PC-9 (cell line): ENCODE data around the gene NEK7. TPM values are rescaled to one million over a fixed set of nuclear protein-coding genes. Genes with fewer than 3 reads are reported as not detected.

ENCODE experiments used
- BruUV-seq: library from RNA; stranded (reverse); fragments of 400-500 nt; replicated peaks from 2 replicates; lab custom pipeline; 2021; lab: Mats Ljungman, UMichigan
- CTCF ChIA-PET: fragments of 300-600 bp; sonication (Branson Sonifier 250); formaldehyde crosslinking; loops from one replicate; lab custom pipeline; 2022; ENCODE audit warnings: antibody characterized with exemption; lab: Charles Lee
- POLR2A ChIA-PET: fragments of 300-600 bp; sonication (Branson Sonifier 250); formaldehyde crosslinking; loops from one replicate; lab custom pipeline; 2022; ENCODE audit warnings: antibody characterized with exemption; ENCODE audit not compliant: unreplicated experiment; lab: Charles Lee
- DNase-seq, 2 experiments: peaks; one replicate each; pipeline versions ENCODE4 v3.0.0 to v3.0.0-alpha.2; 2015 to 2022; ENCODE audit warnings: mixed read lengths in 1 of 2
- H2AFZ ChIP-seq: fragments of 200-600 bp; sonication (generic); 2 replicates; pipeline ENCODE4 v1.8.1; 2017; ENCODE audit warnings: antibody characterized with exemption
- H3F3A ChIP-seq: fragments of 200-600 bp; sonication (generic); 2 replicates; pipeline ENCODE4 v1.8.1; 2017; ENCODE audit warnings: antibody characterized with exemption, mild to moderate bottlenecking, low read depth; ENCODE audit not compliant: insufficient read depth
- H3K27ac ChIP-seq: fragments of 200-600 bp; sonication (generic); 2 replicates; pipeline ENCODE4 v1.6.1; 2016; ENCODE audit warnings: mixed run types
- H3K27me3 ChIP-seq: fragments of 200-600 bp; sonication (generic); 2 replicates; pipeline ENCODE4 v1.6.1; 2016; ENCODE audit warnings: low read depth, mixed run types; ENCODE audit not compliant: insufficient read depth
- H3K36me3 ChIP-seq: fragments of 200-600 bp; sonication (generic); 2 replicates; pipeline ENCODE4 v1.6.1; 2016; ENCODE audit warnings: low read depth, mixed run types
- H3K4me1 ChIP-seq: fragments of 200-600 bp; sonication (generic); replicated peaks from 2 replicates; pipeline ENCODE4 v1.6.1; 2016; ENCODE audit warnings: mixed run types; ENCODE audit not compliant: insufficient read depth
- H3K4me2 ChIP-seq: fragments of 200-600 bp; sonication (generic); 2 replicates; pipeline ENCODE4 v1.6.1; 2017; ENCODE audit warnings: mixed run types
- H3K4me3 ChIP-seq: fragments of 200-600 bp; sonication (generic); 2 replicates; pipeline ENCODE4 v1.6.1; 2016; ENCODE audit warnings: mixed run types
- H3K79me2 ChIP-seq: fragments of 200-600 bp; sonication (generic); 2 replicates; pipeline ENCODE4 v1.6.1; 2017; ENCODE audit warnings: low read depth, mixed run types
- H3K9me2 ChIP-seq: fragments of 200-600 bp; sonication (generic); 2 replicates; pipeline ENCODE4 v1.8.1; 2017; ENCODE audit warnings: mild to moderate bottlenecking; ENCODE audit not compliant: insufficient read depth
- H3K9me3 ChIP-seq: fragments of 200-600 bp; sonication (generic); 2 replicates; pipeline ENCODE4 v1.8.1; 2016; ENCODE audit warnings: low read depth; ENCODE audit not compliant: insufficient read depth
- H4K20me1 ChIP-seq: fragments of 200-600 bp; sonication (generic); 2 replicates; pipeline ENCODE4 v1.8.1; 2017; ENCODE audit not compliant: insufficient read depth
- CTCF ChIP-seq: fragments of 200-600 bp; sonication (generic); conservative IDR thresholded peaks from 2 replicates; pipeline ENCODE4 v1.6.1; 2017; ENCODE audit warnings: mixed run types, antibody characterized with exemption, mild to moderate bottlenecking, moderate library complexity
- EZH2 ChIP-seq: fragments of 200-600 bp; sonication (generic); IDR thresholded peaks from 2 replicates; pipeline ENCODE4 v1.8.0; 2017; ENCODE audit warnings: antibody characterized with exemption, low read depth
- intact Hi-C: fragments of 100-400 bp; cut with micrococcal nuclease; formaldehyde crosslinking; loops from one replicate; pipeline ENCODE4 v1.10.0; 2022; ENCODE audit not compliant: unreplicated experiment
- total RNA-seq: library from RNA; stranded (reverse); gene quantifications from 2 replicates; pipeline ENCODE4 v1.2.3, GENCODE V29; 2021

NEK7 gene
- total RNA-seq, 1 experiment from 2014 or later, result 67.4 TPM

GRCh38 chr1:198179556-198179981 lies 22.8 kb downstream of the NEK7 start:
- H3K36me3 ChIP-seq, result no peaks in the 10 kb centered on the region
- ChIA-PET POLR2A (no interaction called here), CTCF (no interaction called here)
- H3K27ac ChIP-seq, result no peak overlapping the region
- H3K9me3 ChIP-seq, result no peaks in the 10 kb centered on the region
- no peak overlapping the region for H3K4me2 ChIP-seq
- intact Hi-C loops, result no loop called here
- no peak for DNase-seq
- TF ChIP-seq EZH2 (no peak), CTCF (no peak)
- no peaks in the 10 kb centered on the region for H3K27me3 ChIP-seq
- H2AFZ ChIP-seq, result no peak overlapping the region
- BruUV-seq, result no TSS peak
- no peaks in the 10 kb centered on the region for H3K4me1 ChIP-seq
- 0 out of 2 replicates have a peak, but pooled peaks cover 3% of the 10 kb centered on the region for H3F3A ChIP-seq
- no peak overlapping the region for H3K4me3 ChIP-seq
- no peaks in the 10 kb centered on the region for H3K9me2 ChIP-seq
- H3K79me2 ChIP-seq, result peaks cover 93% of the 10 kb centered on the region
- H4K20me1 ChIP-seq, result peaks cover 5% of the 10 kb centered on the region; the same call in 1 of the 2 replicates

- no peaks in the 10 kb centered on the region for H3K27me3 ChIP-seq
- no peaks in the 10 kb centered on the region for H3K9me2 ChIP-seq
- H2AFZ ChIP-seq, result no peak overlapping the region
- 0 out of 2 replicates have a peak, but pooled peaks cover 6% of the 10 kb centered on the region for H3K4me1 ChIP-seq
- DNase-seq, result no peak
- H3K27ac ChIP-seq, result no peak overlapping the region
- no peak overlapping the region for H3K4me2 ChIP-seq
- H3K9me3 ChIP-seq, result no peaks in the 10 kb centered on the region
- intact Hi-C loops, result loop anchor here (10.0 kb wide), 1 partner anchor 921 kb away; no protein-coding TSS in a partner anchor
- TF ChIP-seq EZH2, result no peak
- TF ChIP-seq CTCF, result no peak
- no TSS peak for BruUV-seq
- H3F3A ChIP-seq, result 0 out of 2 replicates have a peak, but pooled peaks cover 3% of the 10 kb centered on the region
- POLR2A ChIA-PET, result interaction anchor here (0.6 kb wide), 1 partner anchor 159 kb away, joined by 3 read pairs; no protein-coding TSS in a partner anchor
- H3K36me3 ChIP-seq, result no peaks in the 10 kb centered on the region
- H4K20me1 ChIP-seq, result no peaks in the 10 kb centered on the region
- H3K79me2 ChIP-seq, result peaks cover 89% of the 10 kb centered on the region
- H3K4me3 ChIP-seq, result no peak overlapping the region
- CTCF ChIA-PET, result no interaction called here
Measured at GRCh38 chr1:198183605-198184004, 26.8 kb downstream of the NEK7 start.

GRCh38 chr1:198184516-198184915 lies 27.7 kb downstream of the NEK7 start:
- H3K79me2 ChIP-seq, result peaks cover 89% of the 10 kb centered on the region

More at GRCh38 chr1:198184516-198184915, 27.7 kb downstream of the NEK7 start:
- no peaks in the 10 kb centered on the region for H3K36me3 ChIP-seq
- no peaks in the 10 kb centered on the region for H3F3A ChIP-seq
- TF ChIP-seq CTCF (no peak), EZH2 (no peak)
- intact Hi-C loops, result loop anchor here (10.0 kb wide), 1 partner anchor 920 kb away; no protein-coding TSS in a partner anchor
- BruUV-seq, result no TSS peak
- CTCF ChIA-PET, result no interaction called here
- no peaks in the 10 kb centered on the region for H3K9me2 ChIP-seq
- no peak overlapping the region for H3K4me3 ChIP-seq
- no peaks in the 10 kb centered on the region for H4K20me1 ChIP-seq
- H3K4me1 ChIP-seq, result 0 out of 2 replicates have a peak, but pooled peaks cover 6% of the 10 kb centered on the region
- H2AFZ ChIP-seq, result no peak overlapping the region
- no peaks in the 10 kb centered on the region for H3K9me3 ChIP-seq
- no peak overlapping the region for H3K27ac ChIP-seq
- DNase-seq, result no peak
- H3K27me3 ChIP-seq, result no peaks in the 10 kb centered on the region
- POLR2A ChIA-PET, result no interaction called here
- H3K4me2 ChIP-seq, result no peak overlapping the region
